Trophoblast cell (in vitro differentiated cells and primary cell): ENCODE measurements around the gene GATA3.

Source experiments
- DNase-seq, 2 donors: peaks; one replicate each; pipeline ENCODE4 v3.0.0-alpha.2; 2016
- H2AFZ ChIP-seq: 2 replicates; pipeline ENCODE4 v1.6.1; 2013; ENCODE audit warnings: low read length, moderate library complexity, mild to moderate bottlenecking; ENCODE audit not compliant: insufficient read depth, poor library complexity
- H2AK5ac ChIP-seq: 2 replicates; pipeline ENCODE4 v1.6.1; 2013; ENCODE audit warnings: mild to moderate bottlenecking, low read length
- H2BK120ac ChIP-seq: 2 replicates; pipeline ENCODE4 v1.6.1; 2013; ENCODE audit warnings: low read length, mild to moderate bottlenecking, moderate library complexity; ENCODE audit not compliant: insufficient read depth, poor library complexity
- H2BK12ac ChIP-seq: 2 replicates; pipeline ENCODE4 v1.6.1; 2013; ENCODE audit warnings: mild to moderate bottlenecking, low read length, moderate library complexity
- H2BK5ac ChIP-seq: 2 replicates; pipeline ENCODE4 v1.6.1; 2013; ENCODE audit warnings: low read length, low read depth, moderate library complexity, mild to moderate bottlenecking; ENCODE audit not compliant: poor library complexity
- H3K14ac ChIP-seq: 2 replicates; pipeline ENCODE4 v1.6.1; 2013; ENCODE audit warnings: mild to moderate bottlenecking, low read length
- H3K18ac ChIP-seq: 2 replicates; pipeline ENCODE4 v1.6.1; 2013; ENCODE audit warnings: mild to moderate bottlenecking, low read length
- H3K23ac ChIP-seq: 2 replicates; pipeline ENCODE4 v1.6.1; 2013; ENCODE audit warnings: low read length
- H3K27ac ChIP-seq: 2 replicates; pipeline ENCODE4 v1.5.1; 2013; ENCODE audit warnings: low read depth, mild to moderate bottlenecking, inconsistent platforms, low read length, moderate library complexity
- H3K27me3 ChIP-seq: 2 replicates; pipeline ENCODE4 v1.6.1; 2013; ENCODE audit warnings: inconsistent platforms, mild to moderate bottlenecking, low read length, moderate library complexity; ENCODE audit not compliant: insufficient read depth
- H3K36me3 ChIP-seq, 2 experiments: 1 replicate in 1 of 2; 2 replicates in 1 of 2; pipeline ENCODE4 v1.6.1; 2013; ENCODE audit warnings: low read length in 2 of 2, mild to moderate bottlenecking in 2 of 2, moderate library complexity in 1 of 2; ENCODE audit not compliant: insufficient read depth in 2 of 2, control insufficient read depth in 1 of 2
- H3K4ac ChIP-seq: 2 replicates; pipeline ENCODE4 v1.6.1; 2013; ENCODE audit warnings: low read depth, mild to moderate bottlenecking, low read length, moderate library complexity
- H3K4me1 ChIP-seq, 2 experiments: 1 replicate in 1 of 2; 2 replicates in 1 of 2; pipeline ENCODE4 v1.6.1; 2013; ENCODE audit warnings: low read length in 2 of 2, mild to moderate bottlenecking in 2 of 2, moderate library complexity in 1 of 2; ENCODE audit not compliant: insufficient read depth in 2 of 2, control insufficient read depth in 1 of 2
- H3K4me2 ChIP-seq: 2 replicates; pipeline ENCODE4 v1.6.1; 2013; ENCODE audit warnings: inconsistent platforms, mild to moderate bottlenecking, low read length, moderate library complexity
- H3K4me3 ChIP-seq: 2 replicates; pipeline ENCODE4 v1.5.1; 2013; ENCODE audit warnings: mild to moderate bottlenecking, low read depth, low read length, inconsistent platforms
- H3K79me1 ChIP-seq: one replicate; pipeline ENCODE4 v1.6.1; 2013; ENCODE audit warnings: low read length
- H3K79me2 ChIP-seq: 2 replicates; pipeline ENCODE4 v1.6.1; 2013; ENCODE audit warnings: low read length, mild to moderate bottlenecking; ENCODE audit not compliant: control insufficient read depth, insufficient read depth, poor library complexity
- H3K9ac ChIP-seq: 2 replicates; pipeline ENCODE4 v1.6.1; 2013; ENCODE audit warnings: mild to moderate bottlenecking, low read length
- H3K9me3 ChIP-seq: 2 replicates; pipeline ENCODE4 v1.6.1; 2013; ENCODE audit warnings: low read depth, mild to moderate bottlenecking, control low read depth, inconsistent platforms, low read length; ENCODE audit not compliant: insufficient read depth
- H4K12ac ChIP-seq: 2 replicates; pipeline ENCODE4 v1.6.1; 2013; ENCODE audit warnings: low read depth, mild to moderate bottlenecking, low read length, moderate library complexity
- H4K8ac ChIP-seq: 2 replicates; pipeline ENCODE4 v1.6.1; 2013; ENCODE audit warnings: low read depth, mild to moderate bottlenecking, low read length, moderate library complexity
- H4K91ac ChIP-seq: one replicate; pipeline ENCODE4 v1.6.1; 2013; ENCODE audit warnings: low read depth, mild to moderate bottlenecking, low read length, moderate library complexity
- WGBS: extraction: QIAGEN DNeasy Blood & Tissue Kit; methylation state at CpG from one replicate; pipeline ENCODE4 v1.1.7; 2013; ENCODE audit warnings: missing lambda C conversion rate; ENCODE audit not compliant: insufficient read length, insufficient coverage; ENCODE audit errors: extremely low coverage; 5-methylcytosine and 5-hydroxymethylcytosine counted together

The GATA3 gene

GRCh38 chr10:8112230-8112905 is 57.9 kb downstream of the GATA3 start:
- H3K23ac ChIP-seq, result no peak overlapping the region

DNA sequence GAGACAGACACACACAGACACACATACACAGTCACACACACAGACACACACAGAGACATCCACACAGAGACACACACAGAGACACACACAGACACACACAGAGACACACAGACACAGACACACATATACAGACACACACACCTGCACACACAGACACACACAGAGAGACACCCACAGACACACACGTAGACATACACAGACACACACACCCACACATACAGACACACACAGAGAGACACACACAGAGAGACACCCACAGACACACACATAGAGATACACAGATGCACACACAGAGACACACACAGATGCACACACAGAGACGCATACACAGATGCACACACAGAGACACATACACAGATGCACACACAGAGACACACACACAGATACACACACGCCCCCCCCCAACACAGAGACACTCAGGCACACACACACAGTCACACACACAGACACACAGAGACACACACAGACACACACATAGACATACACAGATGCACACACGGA is 58.5 kb downstream of the GATA3 start:
- H3K9me3 ChIP-seq, result no peaks in the 10 kb centered on the region
- peak overlapping the region; percentile 28 for H2BK12ac ChIP-seq
- no peak overlapping the region for H3K23ac ChIP-seq
- H3K79me1 ChIP-seq, result peaks cover 17% of the 10 kb centered on the region
- no peaks in the 10 kb centered on the region for H3K36me3 ChIP-seq
- peak overlapping the region; percentile 74 for H3K14ac ChIP-seq
- peak overlapping the region; percentile 48 for H2BK5ac ChIP-seq
- H3K4me2 ChIP-seq, result no peak overlapping the region
- H3K27me3 ChIP-seq, result no peaks in the 10 kb centered on the region
- H2AFZ ChIP-seq, result peak overlapping the region; percentile 0
- H2AK5ac ChIP-seq, result peak overlapping the region; percentile 11
- H3K4me3 ChIP-seq, result peak overlapping the region; percentile 6
- peak overlapping the region; percentile 16 for H3K27ac ChIP-seq
- peak overlapping the region; percentile 32 for H4K8ac ChIP-seq
- no CpG with 5 or more reads among the region's 4 CpGs for WGBS
- H3K4me1 ChIP-seq, result peaks cover 18 to 20% of the 10 kb centered on the region in 2 experiments
- DNase-seq, result no peak
- H3K18ac ChIP-seq, result peak overlapping the region; percentile 58
- H2BK120ac ChIP-seq, result peak overlapping the region; percentile 8
- H4K91ac ChIP-seq, result peak overlapping the region; percentile 65
- peaks cover 2% of the 10 kb centered on the region for H3K79me2 ChIP-seq
- H3K4ac ChIP-seq, result peak overlapping the region; percentile 7
- no peak overlapping the region for H4K12ac ChIP-seq
- H3K9ac ChIP-seq, result no peak overlapping the region

More at GRCh38 chr10:8112230-8112905, 57.9 kb downstream of the GATA3 start:
- Histone ChIP-seq H4K8ac (no peak overlapping the region), H3K18ac (peak overlapping the region; percentile 58), H3K79me1 (peaks cover 15% of the 10 kb centered on the region), H3K9me3 (no peaks in the 10 kb centered on the region), H4K12ac (no peak overlapping the region), H2BK5ac (peak overlapping the region; percentile 48), H2AFZ (no peak overlapping the region), H2BK120ac (peak overlapping the region; percentile 21), H3K14ac (peak overlapping the region; percentile 74), H3K36me3 (no peaks in the 10 kb centered on the region), H2AK5ac (peak overlapping the region; percentile 11), H3K27me3 (no peaks in the 10 kb centered on the region), H3K4me1 (peaks cover 18 to 20% of the 10 kb centered on the region in 2 experiments), H3K4me2 (no peak overlapping the region), H2BK12ac (peak overlapping the region; percentile 28), H3K79me2 (peaks cover 2% of the 10 kb centered on the region), H4K91ac (peak overlapping the region; percentile 65), H3K4me3 (no peak overlapping the region), H3K9ac (no peak overlapping the region), H3K4ac (no peak overlapping the region), H3K27ac (peak overlapping the region; percentile 4)
- DNase-seq, result peak; percentile 87 to 90
- no CpG with 5 or more reads among the region's 13 CpGs for WGBS

GRCh38 chr10:8113616-8114015 is 59.1 kb downstream of the GATA3 start:
- H3K9ac ChIP-seq, result no peak overlapping the region
- DNase-seq, result peak; percentile 32 to 74
- H3K36me3 ChIP-seq, result no peaks in the 10 kb centered on the region
- H3K4ac ChIP-seq, result no peak overlapping the region
- H3K4me2 ChIP-seq, result no peak overlapping the region
- H2BK5ac ChIP-seq, result peak overlapping the region; percentile 49
- peak overlapping the region; percentile 31 for H4K91ac ChIP-seq
- H3K14ac ChIP-seq, result no peak overlapping the region
- peaks cover 2% of the 10 kb centered on the region for H3K79me2 ChIP-seq
- H2BK12ac ChIP-seq, result no peak overlapping the region
- H4K8ac ChIP-seq, result no peak overlapping the region
- H2AFZ ChIP-seq, result no peak overlapping the region
- H3K27ac ChIP-seq, result peak overlapping the region; percentile 55
- H3K23ac ChIP-seq, result no peak overlapping the region
- no peak overlapping the region for H4K12ac ChIP-seq
- H2AK5ac ChIP-seq, result no peak overlapping the region
- peaks cover 18 to 20% of the 10 kb centered on the region in 2 experiments for H3K4me1 ChIP-seq
- H3K9me3 ChIP-seq, result no peaks in the 10 kb centered on the region
- no peak overlapping the region for H3K18ac ChIP-seq
- no peak overlapping the region for H3K4me3 ChIP-seq
- WGBS, result no CpG with 5 or more reads among the region's 5 CpGs
- H3K27me3 ChIP-seq, result no peaks in the 10 kb centered on the region
- H2BK120ac ChIP-seq, result peak overlapping the region; percentile 17
- peaks cover 17% of the 10 kb centered on the region for H3K79me1 ChIP-seq

GRCh38 chr10:8114741-8115617 is 60.5 kb downstream of the GATA3 start:
- Histone ChIP-seq H2AFZ (no peak overlapping the region), H3K14ac (no peak overlapping the region), H4K8ac (no peak overlapping the region), H3K9me3 (no peaks in the 10 kb centered on the region), H2BK12ac (no peak overlapping the region), H2AK5ac (no peak overlapping the region), H3K4me2 (no peak overlapping the region), H3K27me3 (no peaks in the 10 kb centered on the region), H3K18ac (no peak overlapping the region), H4K91ac (peak overlapping the region; percentile 23), H3K9ac (no peak overlapping the region), H3K23ac (no peak overlapping the region), H2BK5ac (peak overlapping the region; percentile 61), H4K12ac (no peak overlapping the region), H3K27ac (peak overlapping the region; percentile 59), H3K4me3 (no peak overlapping the region), H3K4me1 (peaks cover 18 to 20% of the 10 kb centered on the region in 2 experiments), H3K79me1 (peaks cover 17% of the 10 kb centered on the region), H3K79me2 (peaks cover 2% of the 10 kb centered on the region), H3K4ac (no peak overlapping the region), H3K36me3 (no peaks in the 10 kb centered on the region), H2BK120ac (peak overlapping the region; percentile 4)
- no CpG with 5 or more reads among the region's 13 CpGs for WGBS
- peak; percentile 55 to 76 for DNase-seq
